Coronary artery (tissue), 2 donors: Measurements from ENCODE around the gene SENP1.
"Not testable (repeated sequence)": the region's sequence is repeated elsewhere in the genome, so short reads cannot be mapped to it uniquely, and the experiment has no call there.

Experiments
- DNase-seq: peaks from one replicate; pipeline ENCODE4 v3.0.0-alpha.2; 2017; ENCODE audit warnings: low spot score
- H3K27ac ChIP-seq, 2 donors: fragments of 200-600 bp; sonication (generic); one replicate each; pipeline ENCODE4 v1.5.1; 2016 to 2019
- H3K4me3 ChIP-seq: fragments of 200-600 bp; sonication (generic); 2 replicates; pipeline ENCODE4 v1.5.1; 2016; ENCODE audit warnings: mild to moderate bottlenecking, moderate library complexity
- TF ChIP-seq, protein P1 (sequence below): fragments of 200-600 bp; sonication (generic); IDR thresholded peaks from one replicate; pipeline ENCODE4 v1.5.1; 2019; ENCODE audit warnings: antibody characterized with exemption

SENP1 gene

DNA sequence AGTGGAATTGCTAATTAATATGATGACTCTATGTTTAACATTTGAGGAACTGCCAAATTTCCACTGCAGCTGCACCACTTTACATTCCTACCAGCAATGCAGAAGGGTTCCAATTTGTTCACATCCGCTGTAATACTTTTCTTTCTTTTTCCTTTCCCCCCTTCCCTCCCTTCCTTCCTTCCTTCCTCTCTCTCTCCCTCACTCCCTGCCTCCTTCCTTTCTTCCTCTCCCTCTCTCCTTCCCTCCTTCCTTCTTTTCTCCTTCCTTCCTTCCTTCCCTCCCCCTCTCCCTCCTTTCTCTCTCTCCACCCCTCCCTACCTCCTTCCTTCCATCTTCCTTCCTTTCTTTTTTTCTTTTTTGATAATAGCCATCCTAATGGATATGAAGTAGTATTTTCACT, 10.1 kb upstream of the SENP1 start:
- DNase-seq, result no peak
- H3K4me3 ChIP-seq, result no peak overlapping the region
- no peak overlapping the region for H3K27ac ChIP-seq
- TF ChIP-seq, protein P1, sequence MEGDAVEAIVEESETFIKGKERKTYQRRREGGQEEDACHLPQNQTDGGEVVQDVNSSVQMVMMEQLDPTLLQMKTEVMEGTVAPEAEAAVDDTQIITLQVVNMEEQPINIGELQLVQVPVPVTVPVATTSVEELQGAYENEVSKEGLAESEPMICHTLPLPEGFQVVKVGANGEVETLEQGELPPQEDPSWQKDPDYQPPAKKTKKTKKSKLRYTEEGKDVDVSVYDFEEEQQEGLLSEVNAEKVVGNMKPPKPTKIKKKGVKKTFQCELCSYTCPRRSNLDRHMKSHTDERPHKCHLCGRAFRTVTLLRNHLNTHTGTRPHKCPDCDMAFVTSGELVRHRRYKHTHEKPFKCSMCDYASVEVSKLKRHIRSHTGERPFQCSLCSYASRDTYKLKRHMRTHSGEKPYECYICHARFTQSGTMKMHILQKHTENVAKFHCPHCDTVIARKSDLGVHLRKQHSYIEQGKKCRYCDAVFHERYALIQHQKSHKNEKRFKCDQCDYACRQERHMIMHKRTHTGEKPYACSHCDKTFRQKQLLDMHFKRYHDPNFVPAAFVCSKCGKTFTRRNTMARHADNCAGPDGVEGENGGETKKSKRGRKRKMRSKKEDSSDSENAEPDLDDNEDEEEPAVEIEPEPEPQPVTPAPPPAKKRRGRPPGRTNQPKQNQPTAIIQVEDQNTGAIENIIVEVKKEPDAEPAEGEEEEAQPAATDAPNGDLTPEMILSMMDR, result no peak

DNA sequence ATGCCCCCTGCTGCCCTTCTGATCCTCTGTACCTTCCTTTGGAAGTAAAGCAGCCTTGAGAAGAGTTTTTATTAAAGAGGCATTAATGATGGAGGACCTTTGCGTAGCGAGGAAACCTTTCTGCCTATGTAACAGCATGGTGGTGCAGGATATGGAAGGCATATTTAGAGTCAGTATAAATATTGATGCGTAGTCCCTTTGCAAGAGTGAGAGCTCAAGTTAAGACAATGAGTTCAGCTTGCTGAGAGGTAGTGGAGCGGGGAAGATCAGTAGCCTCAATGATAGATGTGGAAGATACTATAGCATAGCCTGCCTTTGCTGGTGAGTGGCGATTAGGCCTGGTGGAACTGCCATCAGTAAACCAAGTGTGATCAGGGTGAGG, 5.4 kb upstream of the SENP1 start:
- DNase-seq, H3K27ac ChIP-seq, H3K4me3 ChIP-seq: not testable (repeated sequence)

DNA sequence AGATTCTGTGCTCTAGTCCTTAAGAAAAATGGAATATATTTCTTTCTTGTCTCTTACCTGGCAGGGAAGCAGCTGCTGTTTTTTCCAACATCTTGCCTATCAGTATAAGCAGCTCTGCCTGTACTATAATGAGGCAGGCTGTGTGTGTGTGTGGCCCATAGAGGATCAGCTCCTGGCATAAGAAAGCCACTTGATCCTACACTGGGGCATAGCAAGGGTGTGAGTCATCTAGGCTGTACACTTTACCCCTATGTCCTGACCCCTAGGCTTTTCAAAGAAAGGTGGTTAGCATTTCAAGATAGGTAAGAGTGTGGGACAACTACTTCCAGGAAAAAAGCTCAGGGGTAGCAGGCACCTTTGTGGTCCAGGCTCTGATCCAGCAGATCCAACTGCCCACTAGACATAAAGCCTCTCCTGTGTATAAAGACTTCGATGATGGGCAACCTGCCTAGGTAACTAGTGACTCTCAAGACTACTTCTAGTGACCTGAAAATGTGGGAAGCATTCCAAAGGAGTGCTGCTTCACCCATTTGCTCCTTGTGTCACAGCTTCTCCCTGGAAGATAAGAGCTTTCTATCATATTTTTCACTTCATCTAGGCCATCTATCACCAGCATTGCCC, 4.9 kb upstream of the SENP1 start:
- TF ChIP-seq, protein P1, result no peak
- H3K27ac ChIP-seq, result no peak overlapping the region
- no peak overlapping the region for H3K4me3 ChIP-seq
- DNase-seq, result no peak

DNA sequence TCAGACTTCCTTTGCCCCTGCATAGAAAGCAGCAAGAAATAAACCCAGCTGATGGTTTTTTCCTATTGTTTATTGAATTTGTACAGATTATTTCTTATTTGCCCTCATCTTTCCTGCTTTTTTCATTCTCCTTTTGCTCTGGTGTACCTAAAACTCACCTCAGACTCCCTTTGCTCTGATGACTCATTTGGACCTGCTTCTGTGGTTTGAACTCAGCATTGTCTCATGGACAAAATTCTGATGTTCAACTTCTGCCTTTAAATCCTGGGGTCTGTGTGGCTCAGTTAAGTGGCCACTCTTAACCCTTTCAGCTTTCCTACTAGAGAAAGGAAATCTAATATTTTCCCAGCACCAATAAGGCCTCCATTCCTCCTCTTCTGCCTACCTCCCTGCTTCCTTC, 3.5 kb upstream of the SENP1 start:
- DNase-seq, result no peak
- TF ChIP-seq, protein P1, result no peak
- H3K4me3 ChIP-seq, result no peak overlapping the region
- H3K27ac ChIP-seq, result no peak overlapping the region

DNA sequence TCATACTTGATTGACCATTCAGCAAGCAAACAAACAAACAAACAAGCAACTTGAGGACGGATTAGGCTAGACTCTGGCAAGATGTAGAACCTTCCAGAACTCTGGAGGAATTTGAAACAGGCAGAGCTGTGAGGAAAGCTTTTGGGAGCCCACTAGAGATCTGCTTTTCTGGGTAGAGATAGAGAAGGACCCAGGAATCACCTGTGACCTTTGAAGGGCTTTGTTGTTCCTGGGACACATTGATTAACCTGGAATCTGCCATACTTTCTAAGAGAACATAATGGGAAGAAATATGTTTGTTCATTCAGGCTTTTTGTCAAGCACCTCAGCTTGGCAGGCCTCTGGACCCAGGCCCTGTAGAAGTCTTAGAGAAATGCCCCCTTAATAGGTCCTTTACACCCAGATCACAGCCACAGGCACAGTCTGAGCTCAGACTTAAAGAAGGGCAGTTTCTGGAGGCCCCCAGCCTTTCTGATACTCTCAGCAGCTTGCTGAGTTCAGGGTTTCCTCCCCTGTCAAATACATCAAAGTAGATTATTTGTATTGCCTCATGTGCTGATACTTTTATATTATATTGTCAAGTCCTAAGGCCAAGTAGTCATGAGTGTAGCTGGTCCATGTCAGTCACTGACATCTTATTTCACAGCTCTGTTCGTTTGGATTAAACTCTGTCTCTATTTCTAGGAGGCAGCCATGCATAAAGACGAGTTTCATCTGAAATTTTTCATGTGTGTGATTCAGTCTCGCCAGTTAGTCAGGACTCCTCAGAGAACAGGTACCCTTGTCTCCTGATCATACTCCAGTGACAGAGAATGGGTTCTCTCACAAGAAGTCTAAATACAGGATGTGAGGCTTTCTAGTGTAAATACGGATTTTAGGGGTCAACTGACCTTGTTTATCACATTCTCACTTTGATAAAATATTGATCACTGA, 1.1 kb upstream of the SENP1 start:
- H3K4me3 ChIP-seq, result peak overlapping the region; percentile 95
- peak overlapping the region in 1 of 2 donors; percentile 96 for H3K27ac ChIP-seq
- no peak for DNase-seq
- TF ChIP-seq, protein P1, result no peak

DNA sequence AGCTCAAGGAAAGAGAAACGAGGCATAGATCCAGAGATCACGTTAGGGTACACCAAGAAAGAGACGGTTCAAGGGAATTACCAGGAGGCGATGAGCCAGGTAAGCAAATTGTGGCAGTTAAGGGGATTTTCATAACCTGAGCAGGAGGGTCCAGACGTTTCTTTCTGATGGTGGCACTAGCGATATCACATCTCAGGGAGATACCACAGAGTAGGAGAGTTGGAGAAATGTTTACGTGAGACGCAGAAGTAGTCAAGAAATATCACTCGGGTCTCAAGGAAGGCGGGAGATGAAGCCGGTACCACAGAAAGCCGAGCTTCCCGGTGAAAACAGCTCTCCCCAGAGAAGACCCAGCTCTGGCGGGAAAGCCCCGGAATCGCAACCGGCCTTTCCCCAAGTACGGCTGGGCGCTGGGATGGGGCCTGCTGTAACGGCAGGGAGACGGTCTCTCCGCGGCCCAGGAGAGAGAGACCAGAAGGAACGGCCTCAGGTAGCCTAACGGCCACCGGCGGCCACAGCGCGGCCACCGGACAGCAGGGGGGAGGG, 485 bp downstream of the SENP1 start:
- TF ChIP-seq, protein P1, result no peak
- peak; percentile 74 for DNase-seq
- Histone ChIP-seq H3K27ac (peak overlapping the region; percentile 89 to 96), H3K4me3 (peak overlapping the region; percentile 95)

DNA sequence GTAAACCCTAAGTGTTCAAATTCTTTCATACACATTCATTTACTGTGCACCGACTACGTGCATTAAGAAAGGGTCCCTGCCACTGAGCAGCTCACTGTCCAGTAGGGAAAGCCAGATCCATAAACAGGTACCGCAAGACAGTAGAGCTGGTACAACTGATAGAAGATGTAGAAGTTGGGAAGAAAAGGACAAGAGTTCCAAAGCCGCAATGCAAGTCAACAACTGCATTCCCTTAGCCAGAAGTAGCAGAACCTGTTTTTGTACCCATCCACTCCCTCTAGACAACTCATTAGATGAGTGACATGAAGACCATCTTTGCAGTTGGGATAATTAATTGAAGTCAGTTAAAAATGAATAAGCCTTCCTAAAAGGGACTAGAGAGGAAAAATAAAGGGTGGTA, 1.3 kb downstream of the SENP1 start:
- DNase-seq, result no peak
- Histone ChIP-seq H3K27ac (no peak overlapping the region), H3K4me3 (peak overlapping the region; percentile 95)
- TF ChIP-seq, protein P1, result no peak
